ENCODE measurements around the gene CREG2.
A peak's percentile ranks its signal among the peaks of the same experiment; 100 is the strongest.

CREG2 gene

GRCh38 chr2:101305492-101306078 is 81.7 kb downstream of the CREG2 start:
- DNase-seq: no peak

- no peak for DNase-seq
Measured at GRCh38 chr2:101305035-101305434, 82.3 kb downstream of the CREG2 start.

- no peak for DNase-seq
Measured at GRCh38 chr2:101303688-101304087, 83.6 kb downstream of the CREG2 start.

GRCh38 chr2:101302016-101302415 is 85.3 kb downstream of the CREG2 start:
- DNase-seq: no peak

- no peak for DNase-seq
Measured at GRCh38 chr2:101300836-101301235, 86.5 kb downstream of the CREG2 start.

- DNase-seq: peak; percentile 38
Measured at GRCh38 chr2:101300164-101300563, 87.1 kb downstream of the CREG2 start.

- DNase-seq: no peak
Measured at GRCh38 chr2:101299604-101300003, 87.7 kb downstream of the CREG2 start.

DNA sequence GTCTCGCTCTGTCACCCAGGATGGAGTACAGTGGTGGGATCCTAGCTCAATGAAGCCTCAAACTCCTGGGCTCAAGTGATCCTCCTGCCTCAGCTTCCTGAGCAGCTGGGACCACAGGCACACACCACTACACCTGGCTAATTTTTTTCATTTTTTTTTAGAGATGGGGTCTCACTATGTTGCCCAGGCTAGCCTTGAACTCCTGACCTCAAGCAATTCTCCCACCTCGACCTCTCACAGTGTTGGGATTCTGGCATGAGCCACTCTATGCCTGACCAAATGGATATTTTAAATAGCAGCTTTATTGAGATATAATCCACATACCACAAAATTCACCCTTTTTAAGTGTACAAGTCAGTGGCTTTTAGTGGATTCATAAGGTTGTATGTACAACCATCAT is 89.9 kb downstream of the CREG2 start:
- DNase-seq: no peak

GRCh38 chr2:101296371-101296770 is 90.9 kb downstream of the CREG2 start:
- no peak for DNase-seq

DNA sequence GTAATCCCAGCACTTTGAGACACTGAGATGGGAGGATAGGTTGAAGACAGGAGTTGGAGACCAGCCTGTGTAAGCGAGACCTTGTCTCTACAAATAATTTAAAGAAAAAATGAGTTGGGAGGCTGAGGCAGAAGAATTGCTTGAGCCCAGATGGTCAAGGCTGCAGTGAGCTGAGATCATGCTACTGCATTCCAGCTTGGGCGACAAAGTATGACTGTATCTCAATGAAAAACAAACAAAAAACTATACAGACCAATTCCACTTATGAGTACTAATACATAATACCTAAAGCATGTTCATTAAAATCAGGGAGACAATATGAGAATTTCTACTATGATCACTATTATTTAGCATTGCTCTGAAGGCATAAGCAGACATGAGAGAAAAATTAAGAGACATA is 91.4 kb downstream of the CREG2 start:
- DNase-seq: no peak

All from activated naive CD4-positive, alpha-beta T cell treated with Interleukin-2 at 50 U/mL for 16 hours (primary cell).